ENCODE results near the gene PANK3.

DNA sequence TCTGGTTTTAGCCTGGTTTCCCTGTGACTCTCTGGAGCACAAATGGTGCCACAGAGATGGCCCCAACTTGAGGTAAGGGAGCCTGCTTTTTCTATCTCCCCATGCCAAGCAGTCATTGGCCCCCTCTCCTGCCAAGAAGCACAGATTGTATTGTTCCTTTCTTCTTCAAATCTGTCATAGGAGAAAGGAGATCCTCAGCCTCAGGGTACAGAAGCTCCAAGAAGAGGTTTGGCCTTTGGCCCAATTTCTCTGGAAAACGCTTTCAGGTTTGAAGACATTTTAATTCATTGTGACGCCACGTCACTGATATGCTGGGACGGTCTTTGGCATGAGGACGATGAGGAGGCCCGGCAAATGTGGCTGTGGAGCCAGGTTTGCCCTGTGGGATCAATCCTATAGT is 29.2 kb upstream of the PANK3 start:
- TF ChIP-seq EP300 (conservative IDR thresholded peaks at IDR 0.05; ENCODE audit: poor library complexity, severe bottlenecking) (no peak), RAD21 (conservative IDR thresholded peaks at IDR 0.05) (no peak)

Data from neural cell (in vitro differentiated cells).